SK-N-SH treated with all-trans-retinoic acid at 6 μM for 48 hours (cell line): ENCODE measurements around the gene TTC8.

Experiments
- ISL1 ChIP-seq: fragments of 250-450 bp; sonication (Bioruptor Pico); IDR thresholded peaks from 2 replicates; pipeline ENCODE4 v2.1.2; 2022; ENCODE audit warnings: mild to moderate bottlenecking, moderate library complexity
- OSR1 ChIP-seq: fragments of 250-450 bp; sonication (Bioruptor Pico); IDR thresholded peaks from 2 replicates; pipeline ENCODE4 v1.8.0; 2022; ENCODE audit warnings: moderate library complexity, mild to moderate bottlenecking, inconsistent platforms
- PATZ1 ChIP-seq: fragments of 250-450 bp; sonication (Bioruptor Pico); IDR thresholded peaks from 2 replicates; pipeline ENCODE4 v1.8.0; 2020; ENCODE audit warnings: mild to moderate bottlenecking, moderate library complexity, borderline replicate concordance
- TCF4 ChIP-seq: fragments of 250-450 bp; sonication (Bioruptor Pico); IDR thresholded peaks from 2 replicates; pipeline ENCODE4 v1.8.0; 2021; ENCODE audit warnings: mild to moderate bottlenecking, moderate library complexity, borderline replicate concordance
- TOX ChIP-seq: fragments of 250-450 bp; sonication (Bioruptor Pico); IDR thresholded peaks from 2 replicates; pipeline ENCODE4 v1.8.0; 2021; ENCODE audit warnings: mild to moderate bottlenecking, moderate library complexity, borderline replicate concordance
- TF ChIP-seq, protein P1 (sequence below): fragments of 250-450 bp; sonication (Bioruptor Pico); IDR thresholded peaks from 2 replicates; pipeline ENCODE4 v1.5.0; 2020; ENCODE audit warnings: mild to moderate bottlenecking, moderate library complexity

GRCh38 chr14:88790501-88791251, 33.8 kb upstream of the TTC8 start:
- TF ChIP-seq TOX: no peak
- TF ChIP-seq OSR1 (CRISPR knock-in tag): no peak
- TF ChIP-seq TCF4 (CRISPR knock-in tag): no peak
- TF ChIP-seq PATZ1 (CRISPR knock-in tag): no peak
- TF ChIP-seq, protein P1, sequence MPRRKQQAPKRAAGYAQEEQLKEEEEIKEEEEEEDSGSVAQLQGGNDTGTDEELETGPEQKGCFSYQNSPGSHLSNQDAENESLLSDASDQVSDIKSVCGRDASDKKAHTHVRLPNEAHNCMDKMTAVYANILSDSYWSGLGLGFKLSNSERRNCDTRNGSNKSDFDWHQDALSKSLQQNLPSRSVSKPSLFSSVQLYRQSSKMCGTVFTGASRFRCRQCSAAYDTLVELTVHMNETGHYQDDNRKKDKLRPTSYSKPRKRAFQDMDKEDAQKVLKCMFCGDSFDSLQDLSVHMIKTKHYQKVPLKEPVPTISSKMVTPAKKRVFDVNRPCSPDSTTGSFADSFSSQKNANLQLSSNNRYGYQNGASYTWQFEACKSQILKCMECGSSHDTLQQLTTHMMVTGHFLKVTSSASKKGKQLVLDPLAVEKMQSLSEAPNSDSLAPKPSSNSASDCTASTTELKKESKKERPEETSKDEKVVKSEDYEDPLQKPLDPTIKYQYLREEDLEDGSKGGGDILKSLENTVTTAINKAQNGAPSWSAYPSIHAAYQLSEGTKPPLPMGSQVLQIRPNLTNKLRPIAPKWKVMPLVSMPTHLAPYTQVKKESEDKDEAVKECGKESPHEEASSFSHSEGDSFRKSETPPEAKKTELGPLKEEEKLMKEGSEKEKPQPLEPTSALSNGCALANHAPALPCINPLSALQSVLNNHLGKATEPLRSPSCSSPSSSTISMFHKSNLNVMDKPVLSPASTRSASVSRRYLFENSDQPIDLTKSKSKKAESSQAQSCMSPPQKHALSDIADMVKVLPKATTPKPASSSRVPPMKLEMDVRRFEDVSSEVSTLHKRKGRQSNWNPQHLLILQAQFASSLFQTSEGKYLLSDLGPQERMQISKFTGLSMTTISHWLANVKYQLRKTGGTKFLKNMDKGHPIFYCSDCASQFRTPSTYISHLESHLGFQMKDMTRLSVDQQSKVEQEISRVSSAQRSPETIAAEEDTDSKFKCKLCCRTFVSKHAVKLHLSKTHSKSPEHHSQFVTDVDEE: no peak
- no peak for TF ChIP-seq ISL1 (CRISPR knock-in tag)
